GM12878 (cell line): ENCODE data around the gene SPNS1. TPM values are rescaled to one million over a fixed set of nuclear protein-coding genes. Genes with fewer than 3 reads are reported as not detected.

ENCODE experiments used
- GATAD2B ChIP-seq: fragments of 450-650 bp; conservative IDR thresholded peaks from 2 replicates; pipeline ENCODE4 v1.6.1; 2017; ENCODE audit warnings: low read depth, mild to moderate bottlenecking, moderate library complexity
- IRF4 ChIP-seq: IDR thresholded peaks from 2 replicates; pipeline ENCODE4 v1.6.1; 2011; ENCODE audit warnings: low read depth, low read length
- POLR2A ChIP-seq: IDR thresholded peaks from 2 replicates; pipeline ENCODE4 v1.6.1; 2011; ENCODE audit warnings: low read depth, mild to moderate bottlenecking, low read length
- RB1 ChIP-seq: fragments of 450-650 bp; formaldehyde crosslinking; IDR thresholded peaks from 2 replicates; pipeline ENCODE4 v1.6.1; 2017; ENCODE audit warnings: mild to moderate bottlenecking, borderline replicate concordance
- RELA ChIP-seq: fragments of 450-650 bp; IDR thresholded peaks from 2 replicates; pipeline ENCODE4 v1.8.0; 2014; ENCODE audit warnings: borderline replicate concordance; ENCODE audit not compliant: partially characterized antibody
- RFX5 ChIP-seq: IDR thresholded peaks from 2 replicates; pipeline ENCODE4 v1.6.1; 2011; ENCODE audit warnings: low read depth, low read length, improper control_type of control experiment
- STAT1 ChIP-seq: fragments of 450-650 bp; conservative IDR thresholded peaks from 2 replicates; pipeline ENCODE4 v1.6.1; 2014; ENCODE audit warnings: antibody characterized with exemption, mild to moderate bottlenecking
- SUZ12 ChIP-seq: fragments of 200-600 bp; sonication (generic); IDR thresholded peaks from one replicate; pipeline ENCODE4 v1.6.1; 2018; ENCODE audit warnings: antibody characterized with exemption, mild to moderate bottlenecking; ENCODE audit not compliant: unreplicated experiment
- polyA plus RNA-seq, 11 experiments: library from polyadenylated mRNA; depleted of rRNA in 4 of 11; unstranded in 6 of 11; stranded (reverse) in 5 of 11; fragments of >200 nt; fragmentation: Nextera tagmentation in 4 of 11; fragmentation: Illumina TruSeq in 1 of 11; extraction: Ambion mirVana in 4 of 11; extraction: Trizol in 1 of 11; gene quantifications; 1 replicate in 1 of 11; 2 replicates in 10 of 11; pipeline versions ENCODE4 v1.2.1 to v1.2.3, GENCODE V29; 2011 to 2016; ENCODE audit warnings: inconsistent platforms in 2 of 11, missing spikeins in 2 of 11, low read depth in 1 of 11
- total RNA-seq, 4 experiments: library from RNA; depleted of rRNA in 3 of 4; stranded (reverse); fragments of >200 nt in 3 of 4; fragmentation: Illumina TruSeq in 1 of 4; extraction: Trizol in 1 of 4; gene quantifications; 2 replicates each; pipeline versions ENCODE4 v1.2.1 to v1.2.3, GENCODE V29; 2013 to 2021
- TF ChIP-seq, protein P1 (sequence below): fragments of 450-650 bp; formaldehyde crosslinking; IDR thresholded peaks from 2 replicates; pipeline ENCODE4 v1.4.0; 2020; ENCODE audit warnings: mild to moderate bottlenecking, moderate library complexity
- TF ChIP-seq, protein P2 (sequence below): fragments of 450-650 bp; IDR thresholded peaks from 2 replicates; pipeline ENCODE4 v1.6.1; 2017; ENCODE audit warnings: mild to moderate bottlenecking, moderate library complexity

Gene SPNS1
- total and polyA plus RNA-seq, 10 of the 15 experiments (the other 5 are each of a cell fraction or from before 2014, with no cell fraction given) = 0.16 to 37.6 (median 12.0) TPM

DNA sequence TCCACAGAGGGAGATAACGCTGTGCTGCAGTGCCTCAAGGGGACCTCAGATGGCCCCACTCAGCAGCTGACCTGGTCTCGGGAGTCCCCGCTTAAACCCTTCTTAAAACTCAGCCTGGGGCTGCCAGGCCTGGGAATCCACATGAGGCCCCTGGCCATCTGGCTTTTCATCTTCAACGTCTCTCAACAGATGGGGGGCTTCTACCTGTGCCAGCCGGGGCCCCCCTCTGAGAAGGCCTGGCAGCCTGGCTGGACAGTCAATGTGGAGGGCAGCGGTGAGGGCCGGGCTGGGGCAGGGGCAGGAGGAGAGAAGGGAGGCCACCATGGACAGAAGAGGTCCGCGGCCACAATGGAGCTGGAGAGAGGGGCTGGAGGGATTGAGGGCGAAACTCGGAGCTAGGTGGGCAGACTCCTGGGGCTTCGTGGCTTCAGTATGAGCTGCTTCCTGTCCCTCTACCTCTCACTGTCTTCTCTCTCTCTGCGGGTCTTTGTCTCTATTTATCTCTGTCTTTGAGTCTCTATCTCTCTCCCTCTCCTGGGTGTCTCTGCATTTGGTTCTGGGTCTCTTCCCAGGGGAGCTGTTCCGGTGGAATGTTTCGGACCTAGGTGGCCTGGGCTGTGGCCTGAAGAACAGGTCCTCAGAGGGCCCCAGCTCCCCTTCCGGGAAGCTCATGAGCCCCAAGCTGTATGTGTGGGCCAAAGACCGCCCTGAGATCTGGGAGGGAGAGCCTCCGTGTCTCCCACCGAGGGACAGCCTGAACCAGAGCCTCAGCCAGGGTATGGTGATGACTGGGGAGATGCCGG is 42.0 kb upstream of the SPNS1 start (continued):
- TF ChIP-seq, protein P1, sequence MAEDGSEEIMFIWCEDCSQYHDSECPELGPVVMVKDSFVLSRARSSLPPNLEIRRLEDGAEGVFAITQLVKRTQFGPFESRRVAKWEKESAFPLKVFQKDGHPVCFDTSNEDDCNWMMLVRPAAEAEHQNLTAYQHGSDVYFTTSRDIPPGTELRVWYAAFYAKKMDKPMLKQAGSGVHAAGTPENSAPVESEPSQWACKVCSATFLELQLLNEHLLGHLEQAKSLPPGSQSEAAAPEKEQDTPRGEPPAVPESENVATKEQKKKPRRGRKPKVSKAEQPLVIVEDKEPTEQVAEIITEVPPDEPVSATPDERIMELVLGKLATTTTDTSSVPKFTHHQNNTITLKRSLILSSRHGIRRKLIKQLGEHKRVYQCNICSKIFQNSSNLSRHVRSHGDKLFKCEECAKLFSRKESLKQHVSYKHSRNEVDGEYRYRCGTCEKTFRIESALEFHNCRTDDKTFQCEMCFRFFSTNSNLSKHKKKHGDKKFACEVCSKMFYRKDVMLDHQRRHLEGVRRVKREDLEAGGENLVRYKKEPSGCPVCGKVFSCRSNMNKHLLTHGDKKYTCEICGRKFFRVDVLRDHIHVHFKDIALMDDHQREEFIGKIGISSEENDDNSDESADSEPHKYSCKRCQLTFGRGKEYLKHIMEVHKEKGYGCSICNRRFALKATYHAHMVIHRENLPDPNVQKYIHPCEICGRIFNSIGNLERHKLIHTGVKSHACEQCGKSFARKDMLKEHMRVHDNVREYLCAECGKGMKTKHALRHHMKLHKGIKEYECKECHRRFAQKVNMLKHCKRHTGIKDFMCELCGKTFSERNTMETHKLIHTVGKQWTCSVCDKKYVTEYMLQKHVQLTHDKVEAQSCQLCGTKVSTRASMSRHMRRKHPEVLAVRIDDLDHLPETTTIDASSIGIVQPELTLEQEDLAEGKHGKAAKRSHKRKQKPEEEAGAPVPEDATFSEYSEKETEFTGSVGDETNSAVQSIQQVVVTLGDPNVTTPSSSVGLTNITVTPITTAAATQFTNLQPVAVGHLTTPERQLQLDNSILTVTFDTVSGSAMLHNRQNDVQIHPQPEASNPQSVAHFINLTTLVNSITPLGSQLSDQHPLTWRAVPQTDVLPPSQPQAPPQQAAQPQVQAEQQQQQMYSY (CRISPR knock-in tag) = no peak
- TF ChIP-seq RB1 (no peak), GATAD2B (no peak), SUZ12 (no peak), POLR2A (no peak; the same call in 1 of the 2 replicates), RELA (no peak), STAT1 (no peak), RFX5 (no peak), IRF4 (no peak)
- TF ChIP-seq, protein P2, sequence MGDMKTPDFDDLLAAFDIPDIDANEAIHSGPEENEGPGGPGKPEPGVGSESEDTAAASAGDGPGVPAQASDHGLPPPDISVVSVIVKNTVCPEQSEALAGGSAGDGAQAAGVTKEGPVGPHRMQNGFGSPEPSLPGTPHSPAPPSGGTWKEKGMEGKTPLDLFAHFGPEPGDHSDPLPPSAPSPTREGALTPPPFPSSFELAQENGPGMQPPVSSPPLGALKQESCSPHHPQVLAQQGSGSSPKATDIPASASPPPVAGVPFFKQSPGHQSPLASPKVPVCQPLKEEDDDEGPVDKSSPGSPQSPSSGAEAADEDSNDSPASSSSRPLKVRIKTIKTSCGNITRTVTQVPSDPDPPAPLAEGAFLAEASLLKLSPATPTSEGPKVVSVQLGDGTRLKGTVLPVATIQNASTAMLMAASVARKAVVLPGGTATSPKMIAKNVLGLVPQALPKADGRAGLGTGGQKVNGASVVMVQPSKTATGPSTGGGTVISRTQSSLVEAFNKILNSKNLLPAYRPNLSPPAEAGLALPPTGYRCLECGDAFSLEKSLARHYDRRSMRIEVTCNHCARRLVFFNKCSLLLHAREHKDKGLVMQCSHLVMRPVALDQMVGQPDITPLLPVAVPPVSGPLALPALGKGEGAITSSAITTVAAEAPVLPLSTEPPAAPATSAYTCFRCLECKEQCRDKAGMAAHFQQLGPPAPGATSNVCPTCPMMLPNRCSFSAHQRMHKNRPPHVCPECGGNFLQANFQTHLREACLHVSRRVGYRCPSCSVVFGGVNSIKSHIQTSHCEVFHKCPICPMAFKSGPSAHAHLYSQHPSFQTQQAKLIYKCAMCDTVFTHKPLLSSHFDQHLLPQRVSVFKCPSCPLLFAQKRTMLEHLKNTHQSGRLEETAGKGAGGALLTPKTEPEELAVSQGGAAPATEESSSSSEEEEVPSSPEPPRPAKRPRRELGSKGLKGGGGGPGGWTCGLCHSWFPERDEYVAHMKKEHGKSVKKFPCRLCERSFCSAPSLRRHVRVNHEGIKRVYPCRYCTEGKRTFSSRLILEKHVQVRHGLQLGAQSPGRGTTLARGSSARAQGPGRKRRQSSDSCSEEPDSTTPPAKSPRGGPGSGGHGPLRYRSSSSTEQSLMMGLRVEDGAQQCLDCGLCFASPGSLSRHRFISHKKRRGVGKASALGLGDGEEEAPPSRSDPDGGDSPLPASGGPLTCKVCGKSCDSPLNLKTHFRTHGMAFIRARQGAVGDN = peak; percentile 14; the same call in 1 of the 2 replicates
